Tibial nerve (tissue), 4 donors: ENCODE results near the gene TP53I11. TPM values are rescaled to one million over a fixed set of nuclear protein-coding genes. Genes with fewer than 3 reads are reported as not detected.

ENCODE experiments used
- DNase-seq, 2 donors: peaks; one replicate each; pipeline ENCODE4 v3.0.0-alpha.2; 2019; ENCODE audit warnings: low spot score in 2 of 2
- H3K27ac ChIP-seq, 4 donors: fragments of 200-600 bp; sonication (generic) in 3 of 4; one replicate each; pipeline ENCODE4 v1.5.1; 2017 to 2019; ENCODE audit warnings: mild to moderate bottlenecking in 1 of 4
- H3K27me3 ChIP-seq, 2 donors: fragments of 200-600 bp; sonication (generic) in 1 of 2; one replicate each; pipeline versions ENCODE4 v1.5.1 to v1.6.0; 2017 to 2019
- H3K36me3 ChIP-seq, 3 donors: fragments of 200-600 bp; sonication (generic); one replicate each; pipeline ENCODE4 v1.5.1; 2018 to 2019
- H3K4me1 ChIP-seq, 4 donors: fragments of 200-600 bp; sonication (generic) in 3 of 4; one replicate each; pipeline ENCODE4 v1.5.1; 2017 to 2019
- H3K4me3 ChIP-seq, 4 donors: fragments of 200-600 bp; sonication (generic) in 3 of 4; one replicate each; pipeline ENCODE4 v1.5.1; 2017 to 2019; ENCODE audit warnings: mild to moderate bottlenecking in 1 of 4, moderate library complexity in 1 of 4
- H3K9me3 ChIP-seq, 4 donors: fragments of 200-600 bp; sonication (generic) in 3 of 4; one replicate each; pipeline ENCODE4 v1.5.1; 2017 to 2019
- CTCF ChIP-seq, 5 experiments: fragments of 200-600 bp in 3 of 5; fragments of 450-650 bp in 2 of 5; sonication (generic) in 3 of 5; IDR thresholded peaks; one replicate each; pipeline ENCODE4 v1.5.1; 2016 to 2019; ENCODE audit warnings: antibody characterized with exemption in 5 of 5, mild to moderate bottlenecking in 3 of 5, moderate library complexity in 2 of 5
- EP300 ChIP-seq, 2 donors: sonication (generic); formaldehyde crosslinking; IDR thresholded peaks; one replicate each; pipeline ENCODE4 v1.6.1; 2017; ENCODE audit warnings: antibody characterized with exemption in 2 of 2, mild to moderate bottlenecking in 1 of 2
- POLR2A ChIP-seq, 2 donors: fragments of 450-650 bp; IDR thresholded peaks; one replicate each; pipeline ENCODE4 v1.6.1; 2017; ENCODE audit warnings: antibody characterized with exemption in 2 of 2, mild to moderate bottlenecking in 2 of 2, moderate library complexity in 2 of 2
- WGBS, 2 donors: methylation state at CpG; one replicate each; pipeline ENCODE4 v1.1.5; 2018; 5-methylcytosine and 5-hydroxymethylcytosine counted together
- total RNA-seq, 4 donors: library from RNA; depleted of rRNA; stranded (reverse); fragments of >200 nt; gene quantifications; one replicate each; pipeline ENCODE4 v1.1.0, GENCODE V29; 2016

Gene TP53I11
- total RNA-seq, 4 donors from 2014 or later, result 50.7 to 133 (median 60.6) TPM

- H3K27ac ChIP-seq, result no peak overlapping the region
- no peak overlapping the region for H3K4me3 ChIP-seq
- no peaks in the 10 kb centered on the region for H3K9me3 ChIP-seq
- WGBS, 2 donors, result 76 to 84% methylated on average over 12 of the region's 12 CpGs
- no peaks in the 10 kb centered on the region for H3K4me1 ChIP-seq
- no peak for TF ChIP-seq POLR2A (IDR thresholded peaks at IDR 0.05)
- no peak for TF ChIP-seq CTCF (IDR thresholded peaks at IDR 0.05)
- no peak for TF ChIP-seq EP300 (IDR thresholded peaks at IDR 0.05)
- no peaks in the 10 kb centered on the region for H3K36me3 ChIP-seq
- no peaks in the 10 kb centered on the region for H3K27me3 ChIP-seq
- no peak for DNase-seq
These were observed 19.1 kb upstream of the TP53I11 start for GRCh38 chr11:44969651-44970252.

GRCh38 chr11:44968510-44968909, 17.8 kb upstream of the TP53I11 start:
- TF ChIP-seq POLR2A (IDR thresholded peaks at IDR 0.05) (no peak), EP300 (IDR thresholded peaks at IDR 0.05) (no peak), CTCF (IDR thresholded peaks at IDR 0.05) (no peak)
- 89 to 90% methylated on average over 3 of the region's 3 CpGs for WGBS, 2 donors
- no peaks in the 10 kb centered on the region for H3K27me3 ChIP-seq
- no peak overlapping the region for H3K4me3 ChIP-seq
- no peak for DNase-seq
- no peak overlapping the region for H3K27ac ChIP-seq
- H3K36me3 ChIP-seq, result no peaks in the 10 kb centered on the region
- H3K4me1 ChIP-seq, result no peaks in the 10 kb centered on the region
- H3K9me3 ChIP-seq, result no peaks in the 10 kb centered on the region

DNA sequence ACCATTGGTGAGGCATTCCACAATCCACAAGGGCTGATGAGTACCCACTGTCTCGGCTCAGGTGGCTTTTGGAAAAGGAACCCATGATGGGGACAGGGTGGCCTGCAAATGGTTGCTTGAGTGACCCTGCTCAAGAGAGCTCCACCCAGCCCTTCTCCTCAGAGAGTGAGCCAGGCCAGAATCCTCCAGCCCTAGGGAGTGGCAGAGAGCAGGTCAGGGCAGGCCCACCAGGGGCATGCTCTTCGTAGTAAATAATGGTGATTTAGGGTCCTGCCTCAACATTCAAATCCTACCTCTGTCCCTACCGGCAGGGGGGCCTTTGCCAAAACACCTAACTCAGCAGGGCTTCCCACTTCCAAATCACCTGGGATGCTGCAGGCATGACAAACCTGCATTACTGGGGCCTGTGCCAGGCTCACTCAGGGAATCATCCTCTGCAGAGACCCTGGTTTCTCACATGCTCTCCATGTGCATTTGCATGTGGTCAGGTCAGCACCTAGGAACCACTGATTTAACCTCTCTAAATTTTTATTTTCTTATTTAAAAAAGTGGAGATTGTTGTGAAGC, 17.3 kb upstream of the TP53I11 start:
- Histone ChIP-seq H3K36me3 (no peaks in the 10 kb centered on the region), H3K4me3 (no peak overlapping the region), H3K9me3 (no peaks in the 10 kb centered on the region), H3K27me3 (no peaks in the 10 kb centered on the region), H3K27ac (no peak overlapping the region), H3K4me1 (no peaks in the 10 kb centered on the region)
- TF ChIP-seq EP300 (IDR thresholded peaks at IDR 0.05) (no peak), CTCF (IDR thresholded peaks at IDR 0.05) (no peak), POLR2A (IDR thresholded peaks at IDR 0.05) (no peak)
- no peak for DNase-seq
- WGBS, 2 donors, result 77 to 83% methylated on average over 3 of the region's 3 CpGs

- no peaks in the 10 kb centered on the region for H3K9me3 ChIP-seq
- DNase-seq, result no peak
- H3K4me1 ChIP-seq, result no peaks in the 10 kb centered on the region
- no peaks in the 10 kb centered on the region for H3K36me3 ChIP-seq
- no peaks in the 10 kb centered on the region for H3K27me3 ChIP-seq
- H3K27ac ChIP-seq, result no peak overlapping the region
- 63 to 76% methylated on average over 6 of the region's 6 CpGs for WGBS, 2 donors
- no peak overlapping the region for H3K4me3 ChIP-seq
- TF ChIP-seq CTCF (IDR thresholded peaks at IDR 0.05) (no peak), POLR2A (IDR thresholded peaks at IDR 0.05) (no peak), EP300 (IDR thresholded peaks at IDR 0.05) (no peak)
These were observed 16.0 kb upstream of the TP53I11 start for GRCh38 chr11:44966694-44967093.

GRCh38 chr11:44964526-44965209, 14.0 kb upstream of the TP53I11 start:
- Histone ChIP-seq H3K36me3 (no peaks in the 10 kb centered on the region), H3K27ac (no peak overlapping the region), H3K4me1 (no peaks in the 10 kb centered on the region), H3K4me3 (no peak overlapping the region), H3K9me3 (no peaks in the 10 kb centered on the region), H3K27me3 (no peaks in the 10 kb centered on the region)
- TF ChIP-seq POLR2A (IDR thresholded peaks at IDR 0.05) (no peak), CTCF (IDR thresholded peaks at IDR 0.05) (no peak), EP300 (IDR thresholded peaks at IDR 0.05) (no peak)
- no peak for DNase-seq
- 66 to 81% methylated on average over 9 of the region's 9 CpGs for WGBS, 2 donors
